HG03108 (cell line): Measurements from ENCODE around the gene DBNDD2.

ENCODE experiments used
- ATAC-seq: cut with Tn5 transposase; IDR thresholded peaks from one replicate; pipeline ENCODE4 v1.9.1; 2021; ENCODE audit warnings: moderate library complexity; ENCODE audit not compliant: unreplicated experiment

Gene DBNDD2

DNA sequence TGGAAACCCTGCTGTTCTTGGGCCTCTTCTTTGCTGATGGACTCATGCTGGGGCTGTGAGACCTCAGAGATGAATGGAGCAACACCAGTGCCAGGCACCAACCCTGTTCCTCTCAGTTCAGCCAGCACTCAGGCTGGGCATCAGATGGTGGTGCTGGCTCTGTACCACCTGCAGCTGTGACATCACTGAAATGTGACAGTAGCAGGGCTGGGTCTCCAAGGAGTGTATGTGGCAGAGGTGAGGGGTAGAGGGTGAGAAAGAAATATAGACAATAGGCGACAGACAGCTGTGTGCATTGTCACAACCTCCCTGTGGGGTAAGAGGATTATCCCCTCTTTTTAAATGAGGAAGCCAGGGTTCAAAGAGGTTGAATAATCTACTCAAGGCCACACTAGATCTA, 29.9 kb upstream of the DBNDD2 start, which contains the start of gene TP53TG5:
TSS of gene TP53TG5 (minus strand) at position 135 of the 400 bp plus-strand sequence. CDS start at position 46, 89 bp downstream.
- no peak for ATAC-seq

DNA sequence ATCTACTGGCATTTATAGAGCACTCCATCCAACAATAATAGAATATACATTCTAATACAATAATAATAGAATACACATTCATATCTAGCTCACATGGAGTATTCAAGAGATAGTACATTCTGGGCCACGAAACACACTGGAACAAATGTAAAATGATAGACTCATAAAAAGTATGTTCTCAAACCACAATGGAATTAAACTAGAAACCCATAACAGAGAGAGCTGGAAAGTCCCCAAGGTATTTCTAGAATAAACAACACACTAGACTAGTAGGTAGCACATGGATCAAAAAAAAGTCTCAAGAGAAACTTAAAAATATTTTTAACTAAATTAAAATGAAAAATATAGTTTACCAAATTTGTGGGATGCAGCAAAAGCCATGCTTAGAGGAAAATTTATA, 20.8 kb upstream of the DBNDD2 start:
- no peak for ATAC-seq

DNA sequence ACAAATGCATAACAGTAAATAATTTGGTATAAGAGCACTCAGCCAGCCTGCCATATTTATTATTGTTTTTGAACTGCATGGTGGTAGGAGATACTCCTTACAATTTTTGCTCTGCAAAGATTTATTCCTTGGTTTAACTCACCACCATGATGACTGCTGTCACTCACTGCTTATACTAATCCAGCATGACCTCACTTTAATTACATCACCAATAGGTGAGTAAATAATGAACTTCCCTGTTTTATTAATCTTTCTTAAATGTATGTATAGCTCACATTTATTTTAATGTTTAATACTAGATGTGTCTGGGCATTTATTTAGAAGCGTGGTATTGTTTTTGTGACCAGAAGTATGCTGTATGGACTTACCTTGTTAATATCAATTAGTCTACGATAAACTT, 17.2 kb upstream of the DBNDD2 start:
- ATAC-seq, result no peak

DNA sequence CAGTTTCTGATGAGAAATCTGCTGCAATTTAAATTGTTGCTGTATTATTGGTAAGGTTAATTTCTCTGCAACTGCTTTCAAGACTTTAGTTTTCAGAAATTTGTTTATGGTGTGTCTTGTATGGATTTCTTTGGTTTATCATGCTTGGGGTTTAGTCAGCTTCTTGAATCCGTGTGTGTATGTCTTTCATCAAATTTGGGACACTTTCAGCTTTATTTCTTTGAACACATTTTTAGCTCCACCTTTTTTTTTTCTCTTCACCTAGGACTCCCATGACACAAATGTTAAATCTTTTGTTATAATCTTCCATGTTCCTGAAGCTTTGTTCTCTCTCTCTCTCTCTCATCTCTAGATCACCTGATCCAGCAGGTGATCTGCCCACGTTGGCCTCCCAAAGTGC, 16.5 kb upstream of the DBNDD2 start:
- ATAC-seq, result no peak

DNA sequence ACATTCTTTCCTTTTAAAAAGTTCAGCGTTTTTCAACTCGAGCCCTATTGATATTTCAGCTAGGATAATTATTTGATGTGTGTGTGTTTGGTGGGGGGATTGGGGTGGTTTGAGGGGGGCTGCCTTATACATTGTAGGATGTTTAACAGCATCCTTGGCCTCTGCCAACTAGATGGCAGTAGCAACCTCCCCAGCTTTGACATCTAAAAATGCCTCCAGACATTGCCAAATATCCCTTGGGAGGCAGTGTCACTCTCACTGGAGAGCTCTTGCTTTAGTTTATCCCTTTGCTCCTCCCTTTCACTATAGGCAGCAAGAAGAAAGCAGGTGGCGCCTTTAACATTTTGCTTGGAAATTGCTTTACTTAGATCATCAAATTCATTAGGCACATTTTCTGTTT, 15.4 kb upstream of the DBNDD2 start:
- no peak for ATAC-seq

DNA sequence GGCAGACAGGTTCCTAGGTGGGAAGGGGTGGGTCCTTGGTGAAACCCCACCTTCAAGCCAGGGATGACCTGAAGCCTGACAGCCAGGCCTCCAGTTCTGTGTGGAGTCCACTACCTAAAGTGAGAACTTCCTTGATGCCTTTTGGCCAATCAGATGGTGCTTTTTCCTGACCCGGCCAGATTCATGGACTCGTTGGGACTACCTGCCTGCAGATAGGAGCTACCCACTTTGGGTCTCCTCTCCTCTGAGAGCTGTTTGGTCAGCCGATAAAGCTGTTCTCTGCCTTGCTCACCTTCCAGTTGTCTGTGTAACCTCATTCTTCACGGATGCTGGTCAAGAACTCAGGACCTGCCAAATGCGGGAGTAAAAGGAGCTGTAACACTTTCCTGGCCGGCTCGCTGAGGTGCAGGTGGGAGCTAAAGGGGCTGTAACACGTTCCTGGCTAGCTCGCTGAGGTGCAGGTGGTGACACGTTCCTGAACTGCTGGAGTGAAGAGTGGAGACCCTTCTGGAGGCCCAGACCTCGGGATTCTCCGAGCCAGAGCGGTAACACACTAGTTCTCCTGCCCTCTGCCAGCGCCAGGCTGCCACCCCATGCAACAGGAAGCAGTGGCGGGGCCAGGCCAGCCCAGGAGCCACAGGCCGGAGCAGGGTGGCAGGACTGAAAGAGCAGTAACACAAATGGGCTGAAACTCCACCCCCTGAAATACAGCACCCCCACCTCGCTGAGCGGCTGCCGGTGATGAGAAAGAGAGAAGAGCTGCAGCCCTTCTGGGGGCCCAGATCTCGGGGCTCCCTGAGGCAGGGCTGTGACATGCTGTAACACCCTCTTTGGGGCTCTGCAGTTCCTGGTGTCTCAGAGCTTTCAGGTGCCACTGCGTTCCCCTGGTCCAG, 13.6 kb upstream of the DBNDD2 start:
- no peak for ATAC-seq

DNA sequence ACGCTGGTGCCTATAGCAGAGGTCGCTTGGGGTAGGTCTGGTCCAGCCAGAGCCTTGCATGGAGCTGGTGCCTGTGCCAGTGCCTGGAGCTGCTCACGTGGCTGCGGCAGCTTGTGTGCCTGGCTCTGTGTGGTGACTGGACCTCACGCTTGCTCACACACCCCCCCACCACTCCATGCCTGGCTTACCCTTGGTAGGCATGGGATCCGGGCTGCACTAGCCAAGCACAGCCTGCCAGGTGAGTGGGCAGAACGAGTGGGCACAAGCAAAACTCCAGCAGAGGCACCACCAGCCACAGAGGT, 13.0 kb upstream of the DBNDD2 start:
- ATAC-seq, result no peak

DNA sequence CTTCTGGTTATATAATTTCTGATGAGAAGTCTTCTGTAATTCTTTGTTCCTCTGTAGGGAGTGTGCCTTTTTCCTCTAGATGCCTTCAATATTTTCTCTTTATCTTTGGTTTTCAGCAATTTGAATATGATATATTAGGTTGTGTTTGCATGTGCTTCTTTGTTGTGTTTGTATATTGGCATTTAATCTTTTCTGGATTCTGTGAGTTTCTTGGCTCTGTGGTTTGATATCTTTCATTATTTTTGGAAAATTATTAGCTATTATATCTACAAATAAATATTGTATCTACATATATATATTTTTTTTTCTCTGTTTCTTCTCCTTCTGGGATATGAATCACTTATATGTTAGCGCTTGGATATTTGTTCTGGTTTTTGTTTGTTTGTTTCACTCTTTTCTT, 9.1 kb upstream of the DBNDD2 start:
- no peak for ATAC-seq

DNA sequence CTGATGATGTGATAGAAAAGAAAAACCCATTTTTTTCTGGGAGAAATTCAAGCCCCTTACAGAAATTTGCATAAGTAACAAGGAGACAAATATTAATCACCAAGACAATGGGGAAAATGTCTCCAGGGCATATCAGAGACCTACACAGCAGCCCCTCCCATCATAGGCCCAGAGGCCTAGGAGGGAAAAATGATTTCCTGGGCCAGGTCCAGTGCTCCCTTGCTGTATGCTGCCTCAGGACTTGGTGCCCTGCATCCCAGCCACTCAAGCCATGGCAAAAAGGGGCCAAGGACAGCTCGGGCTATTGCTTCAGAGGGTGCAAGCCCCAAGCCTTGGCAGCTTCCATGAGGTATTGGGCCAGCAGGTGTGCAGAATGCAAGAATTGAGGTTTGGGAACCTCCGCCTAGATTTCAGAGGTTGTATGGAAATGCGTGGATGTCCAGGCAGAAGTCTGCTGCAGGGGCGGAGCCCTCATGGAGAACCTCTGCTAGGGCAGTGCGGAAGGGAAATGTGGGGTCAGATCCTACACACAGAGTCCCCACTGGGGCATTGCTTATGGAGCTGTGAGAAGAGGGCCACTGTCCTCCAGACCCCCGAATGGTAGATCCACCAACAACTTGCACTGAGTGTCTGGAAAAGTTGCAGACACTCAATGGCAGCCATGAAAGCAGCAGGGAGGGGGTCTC, 7.6 kb upstream of the DBNDD2 start:
- no peak for ATAC-seq

DNA sequence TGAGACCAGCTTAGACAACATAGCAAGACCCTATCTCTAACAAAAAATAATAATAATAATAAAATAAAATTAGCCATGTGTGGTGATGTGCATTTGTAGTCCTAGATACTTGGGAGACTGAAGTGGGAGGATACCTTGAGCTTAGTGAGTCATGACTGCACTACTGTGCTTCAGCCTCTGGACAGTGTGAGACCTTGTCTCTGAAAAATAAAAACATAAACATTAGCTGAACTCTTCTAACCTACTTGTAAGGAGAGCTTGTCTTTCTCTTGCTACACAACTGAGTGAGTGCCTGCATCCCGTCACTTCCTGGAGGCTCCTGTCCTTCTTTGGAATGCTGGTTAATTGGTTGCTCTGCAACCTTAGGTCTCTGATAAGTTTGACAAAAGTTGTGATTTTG, 5.1 kb upstream of the DBNDD2 start:
- ATAC-seq, result no peak

DNA sequence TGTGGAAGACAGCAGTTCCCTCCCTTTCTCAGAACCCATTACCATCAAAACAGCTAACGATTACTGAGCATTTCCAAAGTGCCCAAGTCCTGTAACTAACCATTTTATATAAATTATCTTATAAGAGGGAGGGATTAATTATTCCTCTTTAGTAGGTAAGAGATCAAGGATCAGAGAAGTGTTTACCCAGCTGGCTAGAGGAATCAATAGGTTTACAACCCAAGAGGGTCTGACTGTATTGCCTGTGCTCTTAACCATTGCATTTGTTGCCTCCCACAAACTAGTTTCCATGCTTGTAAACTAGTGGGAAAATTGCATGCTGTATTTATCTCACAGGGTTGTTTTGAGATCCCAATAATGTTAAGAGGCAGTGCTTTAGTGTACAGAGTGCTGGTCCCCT, 3.7 kb upstream of the DBNDD2 start:
- ATAC-seq, result no peak

DNA sequence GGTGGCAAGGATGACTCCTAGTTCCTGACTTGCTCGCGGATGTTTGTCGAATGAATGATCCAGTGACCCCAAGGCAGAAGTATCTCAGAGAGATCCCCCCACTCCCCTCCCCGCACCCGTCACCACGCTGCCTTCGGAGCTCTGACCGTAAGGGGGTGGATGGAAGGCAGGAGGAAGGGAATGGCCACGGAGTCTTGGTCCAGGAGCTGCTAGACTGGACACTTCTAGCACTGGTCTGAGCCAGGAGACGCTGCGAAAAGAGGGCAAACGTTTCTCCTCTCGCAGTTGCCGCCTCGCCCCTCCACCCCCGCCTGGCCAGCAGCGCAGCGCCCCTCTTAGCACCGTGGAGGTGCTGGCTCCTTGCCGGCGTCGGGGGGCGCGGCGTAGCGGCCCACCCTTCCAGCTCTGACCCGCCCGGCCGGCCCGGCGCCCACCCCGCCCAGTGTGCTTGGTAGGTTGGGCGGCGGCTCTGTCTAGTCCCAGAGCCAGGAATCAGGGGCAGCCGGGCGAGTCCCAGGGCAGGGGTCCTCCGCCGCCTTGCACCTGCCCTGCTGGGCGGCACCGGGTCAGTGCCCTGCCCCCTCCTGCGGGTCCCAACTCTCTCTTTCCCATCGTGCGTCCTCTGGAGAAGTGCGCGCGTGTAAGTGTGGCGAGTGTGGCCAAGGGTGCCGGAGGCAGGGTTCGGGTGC, 2.4 kb upstream of the DBNDD2 start:
- ATAC-seq, result no peak

DNA sequence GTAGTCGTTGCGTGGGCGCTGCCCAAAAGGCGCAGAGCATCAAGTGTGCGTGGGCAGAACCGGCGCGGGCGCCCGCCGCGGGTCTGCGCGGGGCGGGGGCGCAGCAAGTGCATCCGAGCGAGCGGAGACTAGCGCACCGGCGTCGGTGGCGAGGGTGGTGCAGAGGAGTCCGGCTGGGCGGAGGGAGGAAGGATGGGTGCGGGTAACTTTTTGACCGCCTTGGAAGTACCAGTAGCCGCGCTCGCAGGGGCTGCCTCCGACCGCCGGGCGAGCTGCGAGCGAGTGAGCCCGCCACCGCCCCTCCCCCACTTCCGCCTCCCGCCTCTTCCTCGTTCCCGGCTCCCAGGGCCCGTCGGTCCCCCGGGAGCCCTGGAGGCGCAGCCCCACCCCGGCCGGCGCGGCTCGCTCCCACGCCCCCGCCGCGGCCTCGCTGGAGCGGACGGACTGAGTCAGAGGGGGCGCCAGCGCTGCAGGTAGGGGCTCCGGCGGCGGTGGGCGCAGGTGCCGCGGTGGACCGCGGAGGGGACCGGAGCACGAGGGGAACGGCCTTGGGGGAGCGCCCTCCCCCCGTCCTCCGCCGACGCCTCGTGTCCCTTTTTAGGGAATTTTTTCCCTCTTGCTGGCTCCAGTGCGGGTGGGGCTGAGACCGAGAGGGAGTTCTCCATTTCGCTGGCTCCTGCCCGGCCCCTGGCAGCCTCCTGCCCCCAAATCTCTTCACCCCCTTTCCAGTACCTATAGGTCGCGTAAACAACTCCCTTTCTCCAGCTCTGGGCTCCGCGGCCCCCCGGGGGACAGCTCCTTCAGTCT, 1.6 kb upstream of the DBNDD2 start:
- ATAC-seq, result no peak

DNA sequence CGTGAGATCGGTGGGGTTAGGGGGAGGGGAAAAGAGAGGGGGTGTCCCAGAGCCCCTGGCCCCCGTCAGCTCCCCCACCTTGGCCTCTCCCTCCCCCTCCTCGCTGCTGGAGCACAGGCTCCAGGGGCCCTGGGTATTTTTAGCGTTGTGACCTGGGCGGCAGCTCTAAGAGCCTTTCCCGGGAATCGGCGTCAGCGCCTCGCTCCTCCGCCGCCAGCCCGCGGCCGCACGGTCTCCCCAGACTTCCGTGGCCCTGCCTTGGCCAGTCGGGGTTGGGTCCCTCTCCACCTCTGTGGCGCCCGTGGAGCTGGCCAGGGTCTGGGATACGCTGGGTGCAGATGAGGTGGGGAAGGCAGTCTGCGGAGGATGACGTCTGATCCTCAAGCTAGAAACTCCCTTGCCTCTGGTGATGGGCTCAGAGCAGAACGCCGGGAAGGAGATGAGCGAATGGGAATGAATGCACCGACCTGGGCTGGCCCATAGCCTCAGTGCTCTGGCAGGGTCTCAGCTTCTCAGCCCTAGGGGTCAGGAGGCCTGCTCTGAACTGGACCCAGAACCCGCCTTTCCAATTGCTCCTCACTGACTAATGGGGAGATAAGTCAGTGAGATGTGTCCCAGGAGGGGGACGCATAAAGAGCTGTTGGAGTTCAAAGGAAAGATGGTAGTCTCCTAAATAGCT, 883 bp upstream of the DBNDD2 start:
- no peak for ATAC-seq

DNA sequence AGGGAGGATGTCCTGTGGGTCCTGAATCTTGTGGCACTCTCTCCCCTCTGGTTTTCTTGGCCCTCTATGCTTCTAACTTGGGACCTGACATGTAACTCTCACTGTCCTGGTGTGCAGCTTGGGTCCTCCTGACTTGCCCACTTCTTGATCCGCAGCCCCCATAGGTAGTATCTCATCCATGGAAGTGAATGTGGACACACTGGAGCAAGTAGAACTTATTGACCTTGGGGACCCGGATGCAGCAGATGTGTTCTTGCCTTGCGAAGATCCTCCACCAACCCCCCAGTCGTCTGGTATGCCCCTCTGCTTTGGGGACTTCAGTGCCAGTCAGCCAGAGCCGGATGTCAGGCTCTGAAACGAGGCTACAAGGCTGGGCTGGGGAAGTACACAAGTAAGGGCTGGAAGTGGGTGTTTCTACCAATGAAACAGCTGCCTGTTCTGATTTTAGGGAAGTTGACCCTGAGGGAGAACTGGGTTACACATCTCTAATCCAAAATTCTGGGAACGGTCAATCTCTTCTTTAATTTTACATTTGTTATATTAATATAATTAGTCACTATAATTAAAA, 641 bp downstream of the DBNDD2 start:
- ATAC-seq, result no peak

DNA sequence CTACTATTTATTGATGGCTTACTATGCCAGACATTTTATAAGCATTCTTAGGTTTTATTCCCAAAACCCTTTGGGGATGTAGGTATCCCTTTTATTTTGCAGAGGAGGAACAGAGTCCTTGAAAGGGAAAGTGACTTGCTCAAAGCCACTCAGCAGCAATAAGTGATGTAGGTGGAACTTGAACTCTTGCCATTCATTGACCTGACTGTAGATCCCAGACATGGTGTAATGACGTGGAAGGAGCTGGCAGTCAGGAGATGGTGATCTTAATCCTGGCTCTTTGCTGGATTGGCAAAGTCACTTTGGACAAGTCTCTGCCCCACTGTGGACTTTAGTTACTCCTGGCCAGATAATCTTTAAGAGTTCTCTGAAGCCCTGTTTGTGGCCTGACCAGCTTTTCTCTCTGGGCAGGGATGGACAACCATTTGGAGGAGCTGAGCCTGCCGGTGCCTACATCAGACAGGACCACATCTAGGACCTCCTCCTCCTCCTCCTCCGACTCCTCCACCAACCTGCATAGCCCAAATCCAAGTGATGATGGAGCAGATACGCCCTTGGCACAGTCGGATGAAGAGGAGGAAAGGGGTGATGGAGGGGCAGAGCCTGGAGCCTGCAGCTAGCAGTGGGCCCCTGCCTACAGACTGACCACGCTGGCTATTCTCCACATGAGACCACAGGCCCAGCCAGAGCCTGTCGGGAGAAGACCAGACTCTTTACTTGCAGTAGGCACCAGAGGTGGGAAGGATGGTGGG, 1.6 kb downstream of the DBNDD2 start:
- no peak for ATAC-seq

DNA sequence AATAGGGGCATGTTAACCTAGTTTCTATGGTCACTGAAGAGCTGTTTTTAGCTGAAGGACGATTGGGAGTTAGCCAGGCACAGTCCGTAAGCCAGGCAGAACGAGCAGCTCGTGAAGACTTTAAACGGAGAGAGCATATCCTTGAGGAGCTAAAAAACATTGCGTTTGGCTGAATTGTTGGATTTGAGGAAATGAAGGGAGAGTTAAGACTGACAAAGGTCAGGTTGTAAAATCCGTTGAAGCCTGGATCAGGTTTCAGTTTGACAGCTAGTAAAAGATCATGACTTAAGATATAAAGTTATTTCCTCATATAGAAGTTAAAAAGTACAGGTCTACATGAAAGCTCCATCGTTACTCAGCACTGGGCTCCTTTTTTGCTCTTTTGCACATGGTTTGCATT, 2.8 kb downstream of the DBNDD2 start:
- ATAC-seq, result no peak

DNA sequence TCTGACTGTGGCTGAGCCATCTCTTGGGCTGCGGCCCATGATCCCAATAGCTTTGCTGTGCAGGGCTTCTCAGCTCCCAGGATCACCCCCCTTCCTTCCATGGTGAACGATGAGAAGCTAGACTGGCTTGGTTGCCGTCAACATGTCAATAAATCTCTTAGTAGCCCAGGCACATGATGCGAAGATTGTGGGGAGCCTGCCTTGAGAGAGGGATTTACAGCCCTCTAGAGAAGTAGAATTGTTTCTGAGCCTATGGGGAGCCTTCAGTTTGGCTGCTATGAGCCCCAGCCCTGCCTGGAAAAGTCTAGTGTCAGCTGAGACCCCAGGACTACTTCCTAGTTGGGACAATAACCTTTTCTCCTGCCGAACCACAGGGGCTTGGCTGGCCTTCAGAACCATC, 4.6 kb downstream of the DBNDD2 start:
- no peak for ATAC-seq

DNA sequence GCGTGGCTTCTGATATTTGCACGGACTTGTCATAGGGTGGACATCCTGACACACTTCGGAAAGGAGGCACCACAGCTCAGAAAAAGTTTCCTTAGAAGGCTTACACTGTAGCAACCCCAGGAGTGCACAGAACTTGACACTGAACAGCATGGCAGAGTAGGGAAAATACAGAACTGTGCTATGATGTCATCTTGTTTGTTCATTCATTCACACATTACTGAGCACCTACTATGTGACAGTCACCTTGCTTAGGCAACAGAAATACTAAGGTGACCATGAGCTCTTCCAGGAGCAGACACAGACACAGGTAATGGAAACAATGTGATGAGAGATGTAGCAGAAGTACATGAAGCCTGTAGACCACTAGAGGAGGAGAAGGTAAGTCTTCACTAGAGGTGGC, 5.4 kb downstream of the DBNDD2 start:
- ATAC-seq, result no peak
